ENCODE data around the gene ACLY.

Gene ACLY

GRCh38 chr17:41822216-41823140 lies 96.3 kb downstream of the ACLY start:
- no peak for DNase-seq (ENCODE audit: low spot score)
- in situ Hi-C loops (cut with MboI; ENCODE audit: low sequenced_read_pairs, unreplicated experiment): no loop called here
- TF ChIP-seq CTCF (IDR thresholded peaks at IDR 0.05; ENCODE audit: borderline replicate concordance, control extremely low read depth, extremely low read depth, insufficient read depth, missing control alignments): no peak

- no peak for DNase-seq (ENCODE audit: low spot score)
- TF ChIP-seq CTCF (IDR thresholded peaks at IDR 0.05; ENCODE audit: borderline replicate concordance, control extremely low read depth, extremely low read depth, insufficient read depth, missing control alignments): no peak
- in situ Hi-C loops (cut with MboI; ENCODE audit: low sequenced_read_pairs, unreplicated experiment): no loop called here
Observed at GRCh38 chr17:41821776-41822175, 97.0 kb downstream of the ACLY start.

GRCh38 chr17:41818024-41818423 lies 100.7 kb downstream of the ACLY start:
- in situ Hi-C loops (cut with MboI; ENCODE audit: low sequenced_read_pairs, unreplicated experiment): no loop called here

More at GRCh38 chr17:41818024-41818423, 100.7 kb downstream of the ACLY start:
- no peak for DNase-seq (ENCODE audit: low spot score)
- TF ChIP-seq CTCF (IDR thresholded peaks at IDR 0.05; ENCODE audit: borderline replicate concordance, control extremely low read depth, extremely low read depth, insufficient read depth, missing control alignments): no peak
